ENCODE data around the gene CAPZB.

- TF ChIP-seq POLR2A (IDR thresholded peaks at IDR 0.05; ENCODE audit: low read depth, low read length): no peak
- no peak for TF ChIP-seq POLR2AphosphoS5 (IDR thresholded peaks at IDR 0.05; ENCODE audit: low read depth, low read length)
These were observed 64.7 kb downstream of the CAPZB start for GRCh38 chr1:19420606-19421005.
